IPS-NIHi7 (cell line): ENCODE measurements around the gene TMTC1.

Experiments
- DNase-seq: peaks from one replicate; pipeline ENCODE4 v3.0.0; 2012; ENCODE audit warnings: mixed read lengths; ENCODE audit errors: extremely low spot score

The TMTC1 gene

GRCh38 chr12:29537298-29537697 lies 246.4 kb downstream of the TMTC1 start:
- no peak for DNase-seq

DNA sequence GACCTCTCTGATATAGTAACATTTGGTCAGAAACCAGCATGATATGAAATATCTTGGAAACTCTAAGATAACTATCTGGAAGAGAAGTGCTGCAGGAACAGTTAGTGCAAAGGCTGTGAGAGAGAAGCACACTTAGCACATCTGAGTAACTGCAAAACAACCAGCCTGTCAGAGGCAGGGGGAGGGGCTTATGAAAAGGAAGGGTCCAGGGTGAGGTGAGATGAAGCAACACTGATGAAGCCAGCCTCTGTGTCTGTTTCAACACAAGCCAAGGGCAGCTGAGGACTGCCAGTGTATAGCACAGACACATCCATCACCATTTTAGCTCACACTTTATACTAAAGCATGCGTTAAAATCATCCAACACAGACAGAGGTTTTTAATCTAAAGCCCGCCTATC lies 248.8 kb downstream of the TMTC1 start:
- DNase-seq = peak; percentile 29

DNA sequence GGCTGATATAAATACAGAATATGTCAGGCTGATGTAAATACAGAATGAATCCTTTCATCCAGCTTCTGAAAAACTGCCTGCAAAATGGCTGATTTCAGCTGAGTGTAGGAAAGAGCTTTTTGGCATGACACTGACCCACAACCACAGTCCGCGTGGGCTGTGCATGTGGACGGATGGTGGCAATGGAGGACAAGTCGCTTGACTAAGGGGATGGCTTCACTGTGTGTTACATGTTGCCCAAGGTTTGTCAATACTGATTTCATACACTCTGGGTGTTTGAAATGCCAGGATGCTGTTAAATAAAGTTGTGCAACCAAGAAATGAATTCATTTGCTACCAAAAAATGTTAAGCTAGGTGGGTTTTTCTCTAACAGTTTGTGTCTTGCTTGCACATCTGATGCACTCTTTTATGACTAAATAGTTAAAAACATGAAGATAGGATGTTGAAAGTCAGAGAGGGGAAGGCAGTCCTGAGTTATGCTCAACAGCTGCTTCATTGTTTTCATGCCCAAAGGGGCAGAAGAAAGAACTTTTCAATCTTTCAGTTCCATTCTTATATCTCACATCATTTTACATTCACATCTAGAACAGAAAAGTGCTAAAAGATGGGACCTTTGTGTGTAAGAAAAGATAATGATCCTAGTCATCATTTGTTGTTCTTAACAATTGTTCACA lies 249.8 kb downstream of the TMTC1 start:
- DNase-seq = no peak

GRCh38 chr12:29531471-29531870 lies 252.3 kb downstream of the TMTC1 start:
- DNase-seq = no peak

- no peak for DNase-seq
These were observed 253.3 kb downstream of the TMTC1 start for GRCh38 chr12:29530436-29530835.

DNA sequence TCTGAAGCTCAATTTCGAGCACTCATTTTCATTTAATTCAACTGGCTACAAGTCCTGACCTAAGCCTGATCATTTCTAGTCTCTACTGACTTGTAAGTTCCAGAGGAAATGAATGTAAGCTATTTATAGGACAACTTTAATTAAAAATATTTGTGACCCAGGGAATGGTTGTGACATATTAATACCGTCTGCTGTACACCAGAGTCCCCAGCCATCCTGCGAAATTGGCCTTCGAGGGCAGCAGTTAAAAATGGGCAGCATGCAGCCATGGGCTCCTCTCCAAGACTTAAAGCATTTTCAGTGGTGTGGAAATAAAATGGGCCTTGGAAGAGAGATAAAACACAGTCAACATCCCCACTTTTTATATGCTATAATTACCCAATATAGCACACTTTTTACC lies 255.6 kb downstream of the TMTC1 start:
- DNase-seq = no peak

GRCh38 chr12:29521951-29522350 lies 261.8 kb downstream of the TMTC1 start:
- no peak for DNase-seq

DNA sequence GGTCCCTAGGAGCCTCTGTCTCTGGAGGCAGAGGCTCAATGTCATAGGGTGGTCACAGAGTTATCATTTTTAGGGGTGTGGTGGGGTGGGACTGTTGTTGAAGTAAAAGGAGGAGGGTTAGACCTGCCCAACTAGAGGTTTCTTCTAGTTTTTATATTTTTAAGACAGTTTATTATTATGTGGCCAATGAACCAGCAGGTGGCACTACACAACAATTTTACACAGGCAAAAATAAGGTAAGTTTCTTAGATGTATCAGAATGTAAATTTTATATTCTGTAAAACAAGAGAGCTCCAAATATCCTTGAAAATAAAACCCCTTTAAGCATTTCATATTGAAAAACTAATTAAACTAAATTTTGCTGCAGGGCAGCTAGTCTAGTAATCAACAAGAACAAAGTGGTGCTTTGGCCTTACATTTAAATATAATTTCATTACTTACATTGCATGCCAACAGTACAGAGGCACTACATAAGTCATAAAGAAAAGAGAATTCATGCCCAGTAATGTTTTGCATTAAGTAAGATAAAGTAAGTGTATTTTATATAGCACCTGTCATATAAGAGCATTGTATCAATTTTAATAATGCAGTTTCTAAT lies 264.1 kb downstream of the TMTC1 start:
- peak; percentile 28 for DNase-seq

DNA sequence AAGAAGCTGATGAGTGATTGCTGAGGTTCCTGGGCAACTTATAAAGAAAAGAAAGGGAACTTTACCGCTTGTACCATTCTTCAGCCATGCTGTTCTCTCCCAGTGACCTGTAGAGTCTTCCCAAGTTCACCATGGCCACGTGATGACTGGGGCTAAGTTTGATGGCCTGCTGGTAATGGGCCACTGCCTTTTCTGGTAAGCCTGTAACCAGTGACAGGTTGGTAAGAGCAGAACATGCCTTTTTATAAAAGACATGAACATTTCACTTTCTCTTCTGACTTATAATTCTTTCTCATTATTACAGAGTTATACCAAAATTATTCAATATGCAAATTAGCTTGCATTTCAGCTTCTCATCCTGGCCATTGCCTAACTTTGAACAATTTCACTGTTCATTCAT lies 265.3 kb downstream of the TMTC1 start:
- no peak for DNase-seq

- DNase-seq = no peak
These were observed 266.5 kb downstream of the TMTC1 start for GRCh38 chr12:29517264-29517663.

- DNase-seq = no peak
These were observed 267.3 kb downstream of the TMTC1 start for GRCh38 chr12:29516431-29516875.

DNA sequence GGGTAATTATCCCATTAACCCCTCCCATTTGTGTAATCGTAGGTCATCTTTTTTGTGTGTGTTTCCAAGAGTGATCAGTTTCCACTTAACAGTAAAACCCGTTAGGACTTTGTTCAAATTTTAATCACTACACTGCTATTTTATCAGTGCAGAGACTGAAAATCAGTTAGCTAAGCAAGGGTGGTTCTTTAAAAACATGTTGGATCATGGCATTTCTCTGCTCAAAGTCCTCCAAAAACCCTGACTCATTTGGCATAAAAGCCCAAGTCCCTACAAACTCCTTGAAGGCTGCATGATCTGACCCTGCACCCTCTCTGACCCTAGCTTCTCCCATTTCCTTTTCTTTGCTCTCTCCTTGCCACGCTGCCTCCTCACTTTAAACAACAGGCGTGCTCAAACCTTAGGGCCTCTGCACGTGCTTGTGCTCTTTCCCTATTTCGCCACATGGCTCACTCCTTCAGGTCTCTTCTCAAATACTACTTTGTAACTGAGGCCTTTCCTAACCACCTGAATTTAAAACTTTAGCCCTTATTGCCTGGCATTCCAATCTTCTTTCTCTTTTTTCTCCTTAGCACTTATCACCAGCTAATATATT lies 273.1 kb downstream of the TMTC1 start:
- no peak for DNase-seq

- DNase-seq = no peak
These were observed 274.2 kb downstream of the TMTC1 start for GRCh38 chr12:29509503-29509902.

- DNase-seq = no peak
These were observed 274.8 kb downstream of the TMTC1 start for GRCh38 chr12:29508949-29509348.

DNA sequence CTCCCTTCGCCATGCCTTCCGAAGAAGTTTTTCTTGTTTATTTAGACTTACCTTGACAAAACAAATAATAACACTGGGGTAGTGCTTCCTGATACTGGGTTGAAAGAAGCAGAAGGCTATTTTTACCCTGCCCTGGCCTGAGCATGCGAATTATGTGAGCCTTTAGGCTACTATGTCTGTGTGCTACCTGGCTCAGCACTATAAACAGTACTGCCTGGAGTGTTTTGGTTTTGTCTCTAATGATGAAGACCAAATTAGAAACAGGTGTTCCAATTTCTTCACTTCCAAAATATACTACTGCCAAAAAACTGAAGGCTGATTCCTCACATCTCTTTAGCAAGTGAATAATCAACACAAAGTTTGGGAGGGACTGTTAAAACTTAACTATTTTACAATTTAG lies 278.6 kb downstream of the TMTC1 start:
- DNase-seq = no peak

GRCh38 chr12:29503283-29503682 lies 280.5 kb downstream of the TMTC1 start:
- DNase-seq = no peak

- DNase-seq = no peak
These were observed 284.5 kb downstream of the TMTC1 start for GRCh38 chr12:29499235-29499634.

DNA sequence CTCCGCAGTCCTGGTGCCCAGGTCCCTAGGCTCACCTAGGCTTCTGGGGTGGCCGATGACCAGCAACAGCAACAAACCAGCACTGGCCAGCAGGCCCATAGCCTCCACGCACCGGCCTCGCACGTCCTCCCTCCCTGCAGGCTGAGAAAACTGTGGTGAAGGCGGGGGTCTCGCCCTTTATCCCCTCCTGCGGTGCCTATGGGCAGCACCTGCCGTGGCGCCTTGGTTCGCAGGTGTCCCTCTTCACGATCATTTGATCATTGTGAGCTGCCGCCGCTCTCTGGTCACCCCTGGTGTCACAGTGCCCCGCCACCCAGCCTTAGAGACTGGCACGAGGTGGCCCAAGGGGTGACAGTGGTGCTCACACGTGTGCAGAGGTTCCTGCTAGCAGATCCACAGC lies 286.2 kb downstream of the TMTC1 start, which contains the start of gene OVCH1:
Gene OVCH1, minus strand, starts transcription at position 99 of the 400 bp plus-strand sequence. Its CDS starts 0 bp downstream, at position 99.
- no peak for DNase-seq

- DNase-seq = no peak
These were observed 290.9 kb downstream of the TMTC1 start for GRCh38 chr12:29492891-29493290.

- DNase-seq = no peak
These were observed 296.8 kb downstream of the TMTC1 start for GRCh38 chr12:29486972-29487371.

GRCh38 chr12:29463198-29463597 lies 320.5 kb downstream of the TMTC1 start:
- DNase-seq = no peak

DNA sequence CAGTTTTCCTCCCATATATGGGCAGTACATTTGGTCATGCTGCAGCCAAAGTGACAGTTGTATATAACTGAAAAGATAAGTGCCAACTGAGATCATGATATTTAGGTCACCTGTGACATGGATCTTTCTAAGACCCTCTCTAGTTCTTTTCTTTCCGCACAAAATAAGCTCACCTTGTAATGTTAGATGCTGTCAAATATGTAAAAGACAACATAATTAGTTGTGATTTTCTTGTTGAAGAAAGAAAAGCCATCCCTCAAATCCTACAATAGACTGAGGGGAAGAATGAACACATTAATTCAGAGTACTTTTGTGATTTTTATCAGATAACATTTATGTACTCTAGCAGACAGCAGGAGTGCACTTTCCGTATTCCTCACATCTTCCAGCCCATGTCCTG lies 323.7 kb downstream of the TMTC1 start:
- no peak for DNase-seq

DNA sequence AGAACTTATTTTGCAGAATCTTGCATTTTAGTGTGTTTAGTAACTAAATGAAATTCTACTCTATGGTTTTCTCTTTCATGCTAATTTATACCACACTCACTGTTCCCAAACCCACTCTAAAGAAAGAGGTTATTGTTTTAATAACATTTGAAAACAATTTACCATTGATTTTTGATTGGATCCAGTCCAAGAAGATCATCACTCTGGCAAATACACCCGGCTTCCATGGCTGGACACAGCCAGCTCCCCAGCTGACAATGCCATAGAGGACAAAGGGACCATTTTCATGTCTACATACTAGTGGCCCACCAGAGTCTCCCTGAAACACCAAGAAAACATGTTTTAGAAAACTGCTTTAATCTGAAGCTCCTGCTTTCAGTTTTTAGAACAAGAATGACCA lies 328.7 kb downstream of the TMTC1 start:
- no peak for DNase-seq
